IMR-90 (cell line): ENCODE measurements around the gene FLYWCH1. TPM values are rescaled to one million over a fixed set of nuclear protein-coding genes. Genes with fewer than 3 reads are reported as not detected.

ENCODE experiments used
- ATAC-seq: fragments of 200-7000 bp; cut with Tn5 transposase; 2 replicates; pipeline ENCODE4 v1.9.1; 2020; ENCODE audit warnings: low read depth, mild to moderate bottlenecking, moderate library complexity
- BruUV-seq: library from RNA; stranded (reverse); fragments of 400-500 nt; replicated peaks from 2 replicates; lab custom pipeline; 2021; lab: Mats Ljungman, UMichigan
- CTCF ChIA-PET: fragments of 300-600 bp; formaldehyde crosslinking; extraction: SDS; loops from one replicate; lab custom pipeline; 2021; ENCODE audit warnings: antibody characterized with exemption; lab: Yijun Ruan, JAX
- POLR2A ChIA-PET: fragments of 300-600 bp; sonication (Branson Sonifier 250); formaldehyde crosslinking; loops from one replicate; lab custom pipeline; 2022; ENCODE audit warnings: antibody characterized with exemption; ENCODE audit not compliant: unreplicated experiment; lab: Charles Lee
- DNase-seq: peaks from one replicate; pipeline ENCODE4 v3.0.0; 2013
- H2AFZ ChIP-seq: replicated peaks from 2 replicates; pipeline ENCODE3; 2013; ENCODE audit warnings: low read length, mild to moderate bottlenecking; ENCODE audit not compliant: poor library complexity
- H2AK5ac ChIP-seq: 2 replicates; pipeline ENCODE4 v1.6.1; 2013; ENCODE audit warnings: low read depth, low read length, inconsistent platforms
- H2AK9ac ChIP-seq: replicated peaks from 2 replicates; pipeline ENCODE3; 2013; ENCODE audit warnings: mild to moderate bottlenecking, low read depth, low read length, moderate library complexity; ENCODE audit not compliant: poor library complexity
- H2BK120ac ChIP-seq: 2 replicates; pipeline ENCODE4 v1.6.1; 2013; ENCODE audit warnings: low read depth, low read length, inconsistent platforms
- H2BK15ac ChIP-seq: 3 replicates; pipeline ENCODE4 v1.6.1; 2013; ENCODE audit warnings: low read depth, low read length, inconsistent platforms
- H2BK20ac ChIP-seq: 2 replicates; pipeline ENCODE4 v1.6.1; 2013; ENCODE audit warnings: low read depth, mild to moderate bottlenecking, inconsistent platforms, low read length, moderate library complexity
- H2BK5ac ChIP-seq: 2 replicates; pipeline ENCODE4 v1.6.1; 2013; ENCODE audit warnings: mild to moderate bottlenecking, low read depth, low read length, inconsistent platforms; ENCODE audit not compliant: poor library complexity, severe bottlenecking
- H3K14ac ChIP-seq: replicated peaks from 2 replicates; pipeline ENCODE4 v1.6.1; 2013; ENCODE audit warnings: low read depth, low read length, inconsistent platforms
- H3K18ac ChIP-seq: 2 replicates; pipeline ENCODE4 v1.6.1; 2013; ENCODE audit warnings: low read depth, low read length, control low read depth
- H3K23ac ChIP-seq: 2 replicates; pipeline ENCODE4 v1.6.1; 2013; ENCODE audit warnings: low read depth, low read length, inconsistent platforms
- H3K27ac ChIP-seq: 2 replicates; pipeline ENCODE4 v1.5.1; 2013; ENCODE audit warnings: mild to moderate bottlenecking, control low read depth, low read length; ENCODE audit not compliant: insufficient read depth
- H3K27me3 ChIP-seq: 2 replicates; pipeline ENCODE4 v1.6.1; 2013; ENCODE audit warnings: low read length; ENCODE audit not compliant: control insufficient read depth, insufficient read depth
- H3K36me3 ChIP-seq: 2 replicates; pipeline ENCODE4 v1.6.1; 2013; ENCODE audit warnings: low read length, mixed read lengths; ENCODE audit not compliant: control insufficient read depth, insufficient read depth
- H3K4ac ChIP-seq: 2 replicates; pipeline ENCODE4 v1.6.1; 2013; ENCODE audit warnings: low read depth, low read length, inconsistent platforms
- H3K4me1 ChIP-seq: 2 replicates; pipeline ENCODE4 v1.6.1; 2013; ENCODE audit warnings: low read length, mixed read lengths; ENCODE audit not compliant: control insufficient read depth, insufficient read depth
- H3K4me2 ChIP-seq: 2 replicates; pipeline ENCODE4 v1.6.1; 2013; ENCODE audit warnings: low read depth, mild to moderate bottlenecking, control low read depth, low read length, moderate library complexity
- H3K4me3 ChIP-seq: 2 replicates; pipeline ENCODE4 v1.5.1; 2013; ENCODE audit warnings: low read depth, mild to moderate bottlenecking, control low read depth, low read length, moderate library complexity; ENCODE audit not compliant: insufficient read depth
- H3K56ac ChIP-seq: 2 replicates; pipeline ENCODE4 v1.6.1; 2013; ENCODE audit warnings: low read length, inconsistent platforms; ENCODE audit not compliant: insufficient read depth; ENCODE audit errors: extremely low read depth
- H3K79me1 ChIP-seq, 2 experiments: 2 replicates each; pipeline ENCODE4 v1.6.1; 2013; ENCODE audit warnings: low read length in 2 of 2, inconsistent platforms in 1 of 2, low read depth in 1 of 2
- H3K9ac ChIP-seq: 2 replicates; pipeline ENCODE4 v1.6.1; 2013; ENCODE audit warnings: low read depth, low read length, control low read depth
- H3K9me1 ChIP-seq: 2 replicates; pipeline ENCODE4 v1.6.1; 2013; ENCODE audit warnings: low read length, inconsistent platforms; ENCODE audit not compliant: insufficient read depth
- H3K9me3 ChIP-seq: 2 replicates; pipeline ENCODE4 v1.6.1; 2013; ENCODE audit warnings: low read length; ENCODE audit not compliant: control insufficient read depth, insufficient read depth
- H4K20me1 ChIP-seq: 2 replicates; pipeline ENCODE4 v1.6.1; 2013; ENCODE audit warnings: low read length, inconsistent platforms; ENCODE audit not compliant: insufficient read depth
- H4K5ac ChIP-seq: 2 replicates; pipeline ENCODE4 v1.6.1; 2013; ENCODE audit warnings: mild to moderate bottlenecking, low read depth, low read length, control low read depth
- H4K8ac ChIP-seq, 2 experiments: 2 replicates each; pipeline ENCODE4 v1.6.1; 2013; ENCODE audit warnings: low read depth in 2 of 2, low read length in 2 of 2, control low read depth in 1 of 2, inconsistent platforms in 1 of 2
- H4K91ac ChIP-seq: 2 replicates; pipeline ENCODE4 v1.6.1; 2013; ENCODE audit warnings: low read depth, low read length, inconsistent platforms; ENCODE audit not compliant: insufficient read depth
- USF2 ChIP-seq: fragments of 150-350 bp; IDR thresholded peaks from 2 replicates; pipeline ENCODE4 v1.6.1; 2017; ENCODE audit warnings: mild to moderate bottlenecking, antibody characterized with exemption, low read length, low read depth
- WGBS, 2 experiments: methylation state at CpG; one replicate each; pipeline versions ENCODE4 v1.1.5 to v1.1.7; 2013; ENCODE audit warnings: missing lambda C conversion rate in 2 of 2; ENCODE audit not compliant: insufficient read length in 1 of 2; ENCODE audit errors: extremely low coverage in 2 of 2; 5-methylcytosine and 5-hydroxymethylcytosine counted together
- dilution Hi-C: fragments of 300-500 bp; cut with HindIII; formaldehyde crosslinking; loops from one replicate; pipeline ENCODE4 v1.14.3; 2018; ENCODE audit warnings: low sequenced_read_pairs; ENCODE audit not compliant: unreplicated experiment
- in situ Hi-C: fragments of 300-500 bp; cut with MboI; formaldehyde crosslinking; loops from 3 replicates; pipeline ENCODE4 v1.14.3; 2019; ENCODE audit warnings: low sequenced_read_pairs, inconsistent platforms, mixed read lengths
- intact Hi-C: fragments of 100-400 bp; cut with micrococcal nuclease; formaldehyde crosslinking; loops from 2 replicates; pipeline ENCODE4 v1.10.0; 2022
- polyA plus RNA-seq, 3 experiments: library from polyadenylated mRNA; depleted of rRNA; stranded (reverse); fragments of >200 nt; gene quantifications; 2 replicates each; pipeline ENCODE4 v1.2.3, GENCODE V29; 2012; ENCODE audit warnings: low replicate concordance in 1 of 3
- total RNA-seq: library from RNA; depleted of rRNA; stranded (reverse); fragments of >200 nt; gene quantifications from 2 replicates; pipeline ENCODE4 v1.2.3, GENCODE V29; 2012

The FLYWCH1 gene
- total and polyA plus RNA-seq, 2 of the 4 experiments (the other 2 are of a cell fraction): 14.3 to 25.2 TPM

- Histone ChIP-seq H3K4me3 (no peak overlapping the region), H2AK5ac (no peak overlapping the region), H3K56ac (no peak overlapping the region), H2AFZ (no peak overlapping the region), H3K36me3 (no peaks in the 10 kb centered on the region), H3K27me3 (peaks cover 21% of the 10 kb centered on the region), H3K18ac (no peak overlapping the region), H2BK5ac (no peak overlapping the region), H3K23ac (no peak overlapping the region), H3K9me1 (no peaks in the 10 kb centered on the region), H2BK120ac (no peak overlapping the region), H3K27ac (no peak overlapping the region), H3K79me1 (no peaks in the 10 kb centered on the region), H4K8ac (no peak overlapping the region), H2AK9ac (no peak overlapping the region), H2BK15ac (no peak overlapping the region), H3K4me1 (peaks cover 2% of the 10 kb centered on the region; the same call in 1 of the 2 replicates), H3K9me3 (no peaks in the 10 kb centered on the region), H4K20me1 (no peaks in the 10 kb centered on the region), H3K4me2 (no peak overlapping the region), H2BK20ac (no peak overlapping the region), H3K9ac (no peak overlapping the region), H3K4ac (no peak overlapping the region), H4K91ac (no peak overlapping the region), H4K5ac (no peak overlapping the region), H3K14ac (no peak overlapping the region)
- ATAC-seq: no peak
- TF ChIP-seq USF2: no peak
- WGBS, 2 experiments: 33% methylated on average over 5 of the region's 9 CpGs; no CpG with 5 or more reads in 1 of the 2 experiments
- in situ Hi-C loops: no loop called here
- CTCF ChIA-PET: no interaction called here
- intact Hi-C loops: no loop called here
- dilution Hi-C loops: no loop called here
- DNase-seq: no peak
- no TSS peak for BruUV-seq
- POLR2A ChIA-PET: no interaction called here
Observed at GRCh38 chr16:2987286-2987685, 75.6 kb downstream of the FLYWCH1 start.
